ENCODE data around the gene DGKE. TPM values are rescaled to one million over a fixed set of nuclear protein-coding genes. Genes with fewer than 3 reads are reported as not detected.
A peak's percentile ranks its signal among the peaks of the same experiment; 100 is the strongest.

Gene DGKE
- total and polyA plus RNA-seq, 2 of the 13 experiments (the other 11 are each of a cell fraction or from before 2014, with no cell fraction given), result 3.2 to 5.3 TPM

DNA sequence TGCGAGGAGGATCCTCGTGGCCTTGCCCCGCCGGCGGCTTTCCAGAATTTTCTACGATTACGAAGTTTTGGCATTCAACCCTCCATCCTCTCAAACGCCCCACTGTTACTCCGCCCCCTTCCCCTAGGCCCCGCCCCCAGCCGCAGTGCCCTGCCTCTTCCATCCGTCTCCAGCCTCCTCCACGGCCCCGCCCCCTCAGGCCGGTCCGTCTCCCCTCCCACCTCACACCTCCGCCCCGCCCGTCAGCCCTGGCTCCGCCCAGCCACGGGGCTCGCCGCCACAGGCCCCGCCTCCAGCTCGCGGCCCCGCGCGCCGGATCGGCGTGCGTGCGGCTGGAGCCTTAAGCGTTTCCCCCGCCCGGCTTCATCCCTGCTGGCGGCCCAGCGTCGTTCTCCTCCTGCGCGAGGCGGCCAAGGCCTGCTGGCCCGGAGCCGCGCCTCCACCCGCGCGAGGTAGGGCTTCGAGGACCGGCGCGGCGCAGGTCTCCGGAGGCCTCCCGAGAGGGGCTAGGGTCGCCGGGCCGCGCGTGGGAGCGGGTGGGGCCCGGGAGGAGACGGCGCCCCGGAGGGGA lies at the start of gene DGKE, which contains the start of gene C17orf67 (continued):
- TF ChIP-seq, protein P1, sequence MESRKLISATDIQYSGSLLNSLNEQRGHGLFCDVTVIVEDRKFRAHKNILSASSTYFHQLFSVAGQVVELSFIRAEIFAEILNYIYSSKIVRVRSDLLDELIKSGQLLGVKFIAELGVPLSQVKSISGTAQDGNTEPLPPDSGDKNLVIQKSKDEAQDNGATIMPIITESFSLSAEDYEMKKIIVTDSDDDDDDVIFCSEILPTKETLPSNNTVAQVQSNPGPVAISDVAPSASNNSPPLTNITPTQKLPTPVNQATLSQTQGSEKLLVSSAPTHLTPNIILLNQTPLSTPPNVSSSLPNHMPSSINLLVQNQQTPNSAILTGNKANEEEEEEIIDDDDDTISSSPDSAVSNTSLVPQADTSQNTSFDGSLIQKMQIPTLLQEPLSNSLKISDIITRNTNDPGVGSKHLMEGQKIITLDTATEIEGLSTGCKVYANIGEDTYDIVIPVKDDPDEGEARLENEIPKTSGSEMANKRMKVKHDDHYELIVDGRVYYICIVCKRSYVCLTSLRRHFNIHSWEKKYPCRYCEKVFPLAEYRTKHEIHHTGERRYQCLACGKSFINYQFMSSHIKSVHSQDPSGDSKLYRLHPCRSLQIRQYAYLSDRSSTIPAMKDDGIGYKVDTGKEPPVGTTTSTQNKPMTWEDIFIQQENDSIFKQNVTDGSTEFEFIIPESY (CRISPR knock-in tag; IDR thresholded peaks at IDR 0.05), result peak; percentile 48; the same call in 1 of the 2 replicates
- TF ChIP-seq FOXC1 (CRISPR knock-in tag; IDR thresholded peaks at IDR 0.05; ENCODE audit: borderline replicate concordance), result 0 out of 2 replicates have a peak, but pooled peaks have one; percentile 53
- peak; percentile 76; the same call in 1 of the 2 replicates for TF ChIP-seq PAX8 (CRISPR knock-in tag; IDR thresholded peaks at IDR 0.05; ENCODE audit: borderline replicate concordance)
- TF ChIP-seq EP300 (IDR thresholded peaks at IDR 0.05; ENCODE audit: low read depth in 2 of 2, low read length in 2 of 2), result no peak
- TF ChIP-seq EP300 (CRISPR knock-in tag; IDR thresholded peaks at IDR 0.05; ENCODE audit: borderline replicate concordance), result no peak
- TF ChIP-seq ARNT (IDR thresholded peaks at IDR 0.05), result no peak
- no peak for TF ChIP-seq ZNF441 (CRISPR knock-in tag; IDR thresholded peaks at IDR 0.05; ENCODE audit: borderline replicate concordance)
- peak; percentile 69 for TF ChIP-seq MYC (CRISPR knock-in tag; IDR thresholded peaks at IDR 0.05; ENCODE audit: borderline replicate concordance)
- no peak for TF ChIP-seq NFYC (CRISPR knock-in tag; IDR thresholded peaks at IDR 0.05)
- TF ChIP-seq, protein P2, sequence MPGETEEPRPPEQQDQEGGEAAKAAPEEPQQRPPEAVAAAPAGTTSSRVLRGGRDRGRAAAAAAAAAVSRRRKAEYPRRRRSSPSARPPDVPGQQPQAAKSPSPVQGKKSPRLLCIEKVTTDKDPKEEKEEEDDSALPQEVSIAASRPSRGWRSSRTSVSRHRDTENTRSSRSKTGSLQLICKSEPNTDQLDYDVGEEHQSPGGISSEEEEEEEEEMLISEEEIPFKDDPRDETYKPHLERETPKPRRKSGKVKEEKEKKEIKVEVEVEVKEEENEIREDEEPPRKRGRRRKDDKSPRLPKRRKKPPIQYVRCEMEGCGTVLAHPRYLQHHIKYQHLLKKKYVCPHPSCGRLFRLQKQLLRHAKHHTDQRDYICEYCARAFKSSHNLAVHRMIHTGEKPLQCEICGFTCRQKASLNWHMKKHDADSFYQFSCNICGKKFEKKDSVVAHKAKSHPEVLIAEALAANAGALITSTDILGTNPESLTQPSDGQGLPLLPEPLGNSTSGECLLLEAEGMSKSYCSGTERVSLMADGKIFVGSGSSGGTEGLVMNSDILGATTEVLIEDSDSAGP (CRISPR knock-in tag; IDR thresholded peaks at IDR 0.05; ENCODE audit: borderline replicate concordance), result 0 out of 2 replicates have a peak, but pooled peaks have one; percentile 54
- TF ChIP-seq ZNF878 (CRISPR knock-in tag; IDR thresholded peaks at IDR 0.05), result no peak
- TF ChIP-seq KAT7 (CRISPR knock-in tag; IDR thresholded peaks at IDR 0.05; ENCODE audit: borderline replicate concordance), result no peak
- TF ChIP-seq, protein P3, sequence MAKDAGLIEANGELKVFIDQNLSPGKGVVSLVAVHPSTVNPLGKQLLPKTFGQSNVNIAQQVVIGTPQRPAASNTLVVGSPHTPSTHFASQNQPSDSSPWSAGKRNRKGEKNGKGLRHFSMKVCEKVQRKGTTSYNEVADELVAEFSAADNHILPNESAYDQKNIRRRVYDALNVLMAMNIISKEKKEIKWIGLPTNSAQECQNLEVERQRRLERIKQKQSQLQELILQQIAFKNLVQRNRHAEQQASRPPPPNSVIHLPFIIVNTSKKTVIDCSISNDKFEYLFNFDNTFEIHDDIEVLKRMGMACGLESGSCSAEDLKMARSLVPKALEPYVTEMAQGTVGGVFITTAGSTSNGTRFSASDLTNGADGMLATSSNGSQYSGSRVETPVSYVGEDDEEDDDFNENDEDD (CRISPR knock-in tag; IDR thresholded peaks at IDR 0.05; ENCODE audit: borderline replicate concordance), result peak; percentile 64
- TF ChIP-seq CHCHD3 (CRISPR knock-in tag; IDR thresholded peaks at IDR 0.05), result no peak
- TF ChIP-seq, protein P4, sequence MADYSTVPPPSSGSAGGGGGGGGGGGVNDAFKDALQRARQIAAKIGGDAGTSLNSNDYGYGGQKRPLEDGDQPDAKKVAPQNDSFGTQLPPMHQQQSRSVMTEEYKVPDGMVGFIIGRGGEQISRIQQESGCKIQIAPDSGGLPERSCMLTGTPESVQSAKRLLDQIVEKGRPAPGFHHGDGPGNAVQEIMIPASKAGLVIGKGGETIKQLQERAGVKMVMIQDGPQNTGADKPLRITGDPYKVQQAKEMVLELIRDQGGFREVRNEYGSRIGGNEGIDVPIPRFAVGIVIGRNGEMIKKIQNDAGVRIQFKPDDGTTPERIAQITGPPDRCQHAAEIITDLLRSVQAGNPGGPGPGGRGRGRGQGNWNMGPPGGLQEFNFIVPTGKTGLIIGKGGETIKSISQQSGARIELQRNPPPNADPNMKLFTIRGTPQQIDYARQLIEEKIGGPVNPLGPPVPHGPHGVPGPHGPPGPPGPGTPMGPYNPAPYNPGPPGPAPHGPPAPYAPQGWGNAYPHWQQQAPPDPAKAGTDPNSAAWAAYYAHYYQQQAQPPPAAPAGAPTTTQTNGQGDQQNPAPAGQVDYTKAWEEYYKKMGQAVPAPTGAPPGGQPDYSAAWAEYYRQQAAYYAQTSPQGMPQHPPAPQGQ (CRISPR knock-in tag; IDR thresholded peaks at IDR 0.05; ENCODE audit: borderline replicate concordance), result no peak
- no peak for TF ChIP-seq NONO (IDR thresholded peaks at IDR 0.05)
- TF ChIP-seq NONO (CRISPR knock-in tag; conservative IDR thresholded peaks at IDR 0.05), result 0 out of 2 replicates have a peak, but pooled peaks have one; percentile 56
- TF ChIP-seq, protein P5, sequence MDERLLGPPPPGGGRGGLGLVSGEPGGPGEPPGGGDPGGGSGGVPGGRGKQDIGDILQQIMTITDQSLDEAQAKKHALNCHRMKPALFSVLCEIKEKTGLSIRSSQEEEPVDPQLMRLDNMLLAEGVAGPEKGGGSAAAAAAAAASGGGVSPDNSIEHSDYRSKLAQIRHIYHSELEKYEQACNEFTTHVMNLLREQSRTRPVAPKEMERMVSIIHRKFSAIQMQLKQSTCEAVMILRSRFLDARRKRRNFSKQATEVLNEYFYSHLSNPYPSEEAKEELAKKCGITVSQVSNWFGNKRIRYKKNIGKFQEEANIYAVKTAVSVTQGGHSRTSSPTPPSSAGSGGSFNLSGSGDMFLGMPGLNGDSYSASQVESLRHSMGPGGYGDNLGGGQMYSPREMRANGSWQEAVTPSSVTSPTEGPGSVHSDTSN (CRISPR knock-in tag; IDR thresholded peaks at IDR 0.05), result 0 out of 2 replicates have a peak, but pooled peaks have one; percentile 27

Measured in HepG2 (cell line).